PC-9 (cell line): Measurements from ENCODE around the gene TSHZ3.

ENCODE experiments used
- CTCF ChIP-seq: fragments of 200-600 bp; sonication (generic); conservative IDR thresholded peaks from 2 replicates; pipeline ENCODE4 v1.6.1; 2017; ENCODE audit warnings: mixed run types, antibody characterized with exemption, mild to moderate bottlenecking, moderate library complexity
- EZH2 ChIP-seq: fragments of 200-600 bp; sonication (generic); IDR thresholded peaks from 2 replicates; pipeline ENCODE4 v1.8.0; 2017; ENCODE audit warnings: antibody characterized with exemption, low read depth

GRCh38 chr19:31266196-31266595 is 83.0 kb downstream of the TSHZ3 start:
- TF ChIP-seq CTCF (no peak), EZH2 (no peak)
